Prostate gland (tissue), 2 donors: Measurements from ENCODE around the gene TMEM161A.

Experiments
- POLR2A ChIP-seq: fragments of 450-650 bp; IDR thresholded peaks from one replicate; pipeline ENCODE4 v1.6.1; 2016; ENCODE audit warnings: antibody characterized with exemption, mild to moderate bottlenecking
- TF ChIP-seq, protein P1 (sequence below), 4 experiments: fragments of 200-600 bp in 2 of 4; fragments of 450-650 bp in 2 of 4; sonication (generic) in 2 of 4; IDR thresholded peaks; 1 replicate in 3 of 4; 2 replicates in 1 of 4; pipeline ENCODE4 v1.5.1; 2016 to 2019; ENCODE audit warnings: antibody characterized with exemption in 4 of 4, mild to moderate bottlenecking in 2 of 4, moderate library complexity in 2 of 4

GRCh38 chr19:19133985-19134384 lies 4.3 kb downstream of the TMEM161A start:
- TF ChIP-seq POLR2A: no peak
- TF ChIP-seq, protein P1, sequence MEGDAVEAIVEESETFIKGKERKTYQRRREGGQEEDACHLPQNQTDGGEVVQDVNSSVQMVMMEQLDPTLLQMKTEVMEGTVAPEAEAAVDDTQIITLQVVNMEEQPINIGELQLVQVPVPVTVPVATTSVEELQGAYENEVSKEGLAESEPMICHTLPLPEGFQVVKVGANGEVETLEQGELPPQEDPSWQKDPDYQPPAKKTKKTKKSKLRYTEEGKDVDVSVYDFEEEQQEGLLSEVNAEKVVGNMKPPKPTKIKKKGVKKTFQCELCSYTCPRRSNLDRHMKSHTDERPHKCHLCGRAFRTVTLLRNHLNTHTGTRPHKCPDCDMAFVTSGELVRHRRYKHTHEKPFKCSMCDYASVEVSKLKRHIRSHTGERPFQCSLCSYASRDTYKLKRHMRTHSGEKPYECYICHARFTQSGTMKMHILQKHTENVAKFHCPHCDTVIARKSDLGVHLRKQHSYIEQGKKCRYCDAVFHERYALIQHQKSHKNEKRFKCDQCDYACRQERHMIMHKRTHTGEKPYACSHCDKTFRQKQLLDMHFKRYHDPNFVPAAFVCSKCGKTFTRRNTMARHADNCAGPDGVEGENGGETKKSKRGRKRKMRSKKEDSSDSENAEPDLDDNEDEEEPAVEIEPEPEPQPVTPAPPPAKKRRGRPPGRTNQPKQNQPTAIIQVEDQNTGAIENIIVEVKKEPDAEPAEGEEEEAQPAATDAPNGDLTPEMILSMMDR (IDR thresholded peaks at IDR 0.05): no peak
